ENCODE measurements around the gene KSR2. TPM values are rescaled to one million over a fixed set of nuclear protein-coding genes. Genes with fewer than 3 reads are reported as not detected.

KSR2 gene
- total and polyA plus RNA-seq, 9 donors, result under 0.01 to 0.15 (median 0.08) TPM; not detected in 4

Other genes starting within 250 kb of the KSR2 start
- gene RFC5, start 47.7 kb upstream of the KSR2 start, total RNA-seq, result 10 to 100 TPM; 13.0 to 20.9 (median 14.9) TPM
- 10 to 100 TPM; 15.9 to 20.6 TPM for gene RFC5, start 47.7 kb upstream of the KSR2 start, polyA plus RNA-seq
- 10 to 100 TPM; 16.2 to 40.9 (median 31.9) TPM for gene WSB2, start 92.2 kb upstream of the KSR2 start, total RNA-seq
- 10 to 100 TPM; 14.8 to 51.0 TPM for gene WSB2, start 92.2 kb upstream of the KSR2 start, polyA plus RNA-seq
- gene VSIG10, start 135.0 kb upstream of the KSR2 start, total RNA-seq, result 10 to 100 TPM; 24.7 to 33.6 (median 27.8) TPM
- gene VSIG10, start 135.0 kb upstream of the KSR2 start, polyA plus RNA-seq, result 10 to 100 TPM; 22.2 to 29.1 TPM
- gene PEBP1, start 167.1 kb upstream of the KSR2 start, total RNA-seq, result 100 to 1,000 TPM; 265 to 446 (median 274) TPM
- gene PEBP1, start 167.1 kb upstream of the KSR2 start, polyA plus RNA-seq, result 100 to 1,000 TPM; 354 to 432 TPM

Measured in ovary (tissue), 9 donors.